Spleen (tissue), 7 donors: Measurements from ENCODE around the gene WWTR1.

Source experiments
- CTCF ChIP-seq, 11 experiments: fragments of 200-600 bp in 7 of 11; fragments of 450-650 bp in 4 of 11; sonication (generic) in 4 of 11; IDR thresholded peaks in 8 of 11; conservative IDR thresholded peaks in 3 of 11; 1 replicate in 7 of 11; 2 replicates in 4 of 11; pipeline versions ENCODE4 v1.4.0 to v1.8.0; 2016 to 2021; ENCODE audit warnings: antibody characterized with exemption in 11 of 11, inconsistent platforms in 4 of 11, mild to moderate bottlenecking in 1 of 11
- POLR2A ChIP-seq, 3 donors: fragments of 450-650 bp; IDR thresholded peaks; one replicate each; pipeline ENCODE4 v1.5.1; 2017; ENCODE audit warnings: antibody characterized with exemption in 3 of 3, mild to moderate bottlenecking in 1 of 3
- POLR2AphosphoS5 ChIP-seq, 3 donors: sonication (generic); formaldehyde crosslinking; IDR thresholded peaks; one replicate each; pipeline ENCODE4 v1.5.1; 2017; ENCODE audit warnings: antibody characterized with exemption in 3 of 3
- donor health status: DM: no; HTN: no; CAD: no; lungs with moderate emphysema.
- donor health status: DM: no; HTN: no; CAD: no.
- donor health status: DM: no; HTN: no; CAD: no.

GRCh38 chr3:149640976-149641728, 16.7 kb downstream of the WWTR1 start:
- TF ChIP-seq CTCF (IDR thresholded peaks at IDR 0.05 in 8 of 11, conservative IDR thresholded peaks at IDR 0.05 in 3 of 11) (no peak), POLR2AphosphoS5 (IDR thresholded peaks at IDR 0.05) (no peak), POLR2A (IDR thresholded peaks at IDR 0.05) (no peak)
